ENCODE results near the gene NSRP1.

DNA sequence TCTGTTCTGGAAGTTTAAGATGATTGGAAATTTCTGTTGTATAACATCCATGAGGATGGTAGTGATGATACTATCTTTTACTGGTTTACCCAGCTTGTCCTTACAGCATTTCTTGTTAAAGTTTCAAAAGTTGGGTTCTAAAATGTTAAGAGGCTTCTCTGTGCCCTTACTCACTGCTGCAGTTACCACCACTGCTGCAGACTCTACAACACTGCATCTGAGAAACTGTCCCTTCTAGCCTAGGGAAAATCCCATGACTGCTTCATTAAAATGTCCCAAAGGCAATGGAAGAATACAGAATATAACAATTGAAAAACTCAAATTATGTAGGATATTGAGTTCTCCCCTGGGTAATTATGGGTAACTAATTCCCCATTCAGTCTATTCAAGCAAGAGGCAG, 3.8 kb upstream of the NSRP1 start:
- TF ChIP-seq CTCF (IDR thresholded peaks at IDR 0.05) (no peak), POLR2A (IDR thresholded peaks at IDR 0.05) (no peak), POLR2AphosphoS5 (IDR thresholded peaks at IDR 0.05; ENCODE audit: insufficient read depth in 1 of 2, low read depth in 1 of 2) (no peak)
